ENCODE results near the gene CCDC91. TPM values are rescaled to one million over a fixed set of nuclear protein-coding genes. Genes with fewer than 3 reads are reported as not detected.

Gene CCDC91
- total RNA-seq, 1 experiment from 2014 or later, result 15.7 TPM

GRCh38 chr12:28313631-28314030 lies 123.4 kb downstream of the CCDC91 start:
- ATAC-seq, result no peak

GRCh38 chr12:28316049-28316448 lies 125.8 kb downstream of the CCDC91 start:
- CTCF ChIA-PET, result no interaction called here

More at GRCh38 chr12:28313631-28314030, 123.4 kb downstream of the CCDC91 start:
- Mint-ChIP-seq H3K27ac (no peak overlapping the region), H3K4me1 (peaks cover 10% of the 10 kb centered on the region), H3K9me3 (peaks cover 15% of the 10 kb centered on the region), H3K27me3 (ENCODE audit: low read depth) (no peaks in the 10 kb centered on the region), H3K36me3 (peaks cover 22% of the 10 kb centered on the region), H3K4me3 (no peak overlapping the region)
- DNase-seq (ENCODE audit: low spot score), result no peak
- CTCF ChIA-PET, result interaction anchor here (0.5 kb wide), 1 partner anchor 1565 kb away, joined by 3 read pairs; no protein-coding TSS in a partner anchor
- TF ChIP-seq, protein P1, sequence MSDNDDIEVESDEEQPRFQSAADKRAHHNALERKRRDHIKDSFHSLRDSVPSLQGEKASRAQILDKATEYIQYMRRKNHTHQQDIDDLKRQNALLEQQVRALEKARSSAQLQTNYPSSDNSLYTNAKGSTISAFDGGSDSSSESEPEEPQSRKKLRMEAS (CRISPR knock-in tag; IDR thresholded peaks at IDR 0.05), result no peak
- TF ChIP-seq ZNF396 (CRISPR knock-in tag; IDR thresholded peaks at IDR 0.05; ENCODE audit: borderline replicate concordance) (no peak), STAT6 (CRISPR knock-in tag; conservative IDR thresholded peaks at IDR 0.05; ENCODE audit: low read depth) (no peak), ZSCAN18 (CRISPR knock-in tag; IDR thresholded peaks at IDR 0.05) (no peak), ZNF263 (CRISPR knock-in tag; IDR thresholded peaks at IDR 0.05; ENCODE audit: low read depth) (no peak), ZNF416 (CRISPR knock-in tag; IDR thresholded peaks at IDR 0.05) (no peak)
- POLR2A ChIA-PET, result interaction anchor here (0.7 kb wide), 1 partner anchor 1035 kb away, joined by 3 read pairs; no protein-coding TSS in a partner anchor

More at GRCh38 chr12:28316049-28316448, 125.8 kb downstream of the CCDC91 start:
- TF ChIP-seq ZNF281 (CRISPR knock-in tag; IDR thresholded peaks at IDR 0.05) (no peak), ZNF512 (CRISPR knock-in tag; IDR thresholded peaks at IDR 0.05; ENCODE audit: borderline replicate concordance) (no peak), ZNF396 (CRISPR knock-in tag; IDR thresholded peaks at IDR 0.05; ENCODE audit: borderline replicate concordance) (no peak), ZNF121 (CRISPR knock-in tag; IDR thresholded peaks at IDR 0.05) (no peak), NFYB (CRISPR knock-in tag; conservative IDR thresholded peaks at IDR 0.05; ENCODE audit: low read depth) (no peak), FOXP1 (CRISPR knock-in tag; IDR thresholded peaks at IDR 0.05; ENCODE audit: borderline replicate concordance) (no peak), KAT7 (CRISPR knock-in tag; IDR thresholded peaks at IDR 0.05; ENCODE audit: borderline replicate concordance) (no peak)
- TF ChIP-seq, protein P2, sequence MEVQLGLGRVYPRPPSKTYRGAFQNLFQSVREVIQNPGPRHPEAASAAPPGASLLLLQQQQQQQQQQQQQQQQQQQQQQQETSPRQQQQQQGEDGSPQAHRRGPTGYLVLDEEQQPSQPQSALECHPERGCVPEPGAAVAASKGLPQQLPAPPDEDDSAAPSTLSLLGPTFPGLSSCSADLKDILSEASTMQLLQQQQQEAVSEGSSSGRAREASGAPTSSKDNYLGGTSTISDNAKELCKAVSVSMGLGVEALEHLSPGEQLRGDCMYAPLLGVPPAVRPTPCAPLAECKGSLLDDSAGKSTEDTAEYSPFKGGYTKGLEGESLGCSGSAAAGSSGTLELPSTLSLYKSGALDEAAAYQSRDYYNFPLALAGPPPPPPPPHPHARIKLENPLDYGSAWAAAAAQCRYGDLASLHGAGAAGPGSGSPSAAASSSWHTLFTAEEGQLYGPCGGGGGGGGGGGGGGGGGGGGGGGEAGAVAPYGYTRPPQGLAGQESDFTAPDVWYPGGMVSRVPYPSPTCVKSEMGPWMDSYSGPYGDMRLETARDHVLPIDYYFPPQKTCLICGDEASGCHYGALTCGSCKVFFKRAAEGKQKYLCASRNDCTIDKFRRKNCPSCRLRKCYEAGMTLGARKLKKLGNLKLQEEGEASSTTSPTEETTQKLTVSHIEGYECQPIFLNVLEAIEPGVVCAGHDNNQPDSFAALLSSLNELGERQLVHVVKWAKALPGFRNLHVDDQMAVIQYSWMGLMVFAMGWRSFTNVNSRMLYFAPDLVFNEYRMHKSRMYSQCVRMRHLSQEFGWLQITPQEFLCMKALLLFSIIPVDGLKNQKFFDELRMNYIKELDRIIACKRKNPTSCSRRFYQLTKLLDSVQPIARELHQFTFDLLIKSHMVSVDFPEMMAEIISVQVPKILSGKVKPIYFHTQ (CRISPR knock-in tag; IDR thresholded peaks at IDR 0.05), result no peak
- no peak overlapping the region for H3K4me3 Mint-ChIP-seq
- H3K27me3 Mint-ChIP-seq (ENCODE audit: low read depth), result no peaks in the 10 kb centered on the region
- H3K27ac Mint-ChIP-seq, result no peak overlapping the region
- peaks cover 15% of the 10 kb centered on the region for H3K9me3 Mint-ChIP-seq
- DNase-seq (ENCODE audit: low spot score) (no peak), ATAC-seq (no peak)
- H3K36me3 Mint-ChIP-seq, result peaks cover 22% of the 10 kb centered on the region
- H3K4me1 Mint-ChIP-seq, result peaks cover 17% of the 10 kb centered on the region
- POLR2A ChIA-PET, result no interaction called here
